Left ventricle myocardium inferior (tissue), 1 donor: ENCODE data around the gene TTC13. TPM values are rescaled to one million over a fixed set of nuclear protein-coding genes. Genes with fewer than 3 reads are reported as not detected.
A peak's percentile ranks its signal among the peaks of the same experiment; 100 is the strongest.

Experiments
- DNase-seq: peaks from one replicate; pipeline ENCODE4 v3.0.0-alpha.2; 2020
- H3K27ac ChIP-seq: fragments of 200-600 bp; replicated peaks from 2 replicates; pipeline ENCODE4 v1.8.0; 2021
- H3K27me3 ChIP-seq: fragments of 200-600 bp; 2 replicates; pipeline ENCODE4 v1.8.0; 2021; ENCODE audit warnings: low read depth
- H3K36me3 ChIP-seq: fragments of 200-600 bp; 2 replicates; pipeline ENCODE4 v1.8.0; 2021
- H3K4me1 ChIP-seq: fragments of 200-600 bp; 2 replicates; pipeline ENCODE4 v1.8.0; 2021
- H3K4me3 ChIP-seq: fragments of 200-600 bp; 2 replicates; pipeline ENCODE4 v1.8.0; 2021; ENCODE audit warnings: mild to moderate bottlenecking, moderate library complexity
- H3K9me3 ChIP-seq: fragments of 200-600 bp; replicated peaks from 2 replicates; pipeline ENCODE4 v1.8.0; 2021
- intact Hi-C: fragments of 100-400 bp; cut with micrococcal nuclease; formaldehyde crosslinking; loops from one replicate; pipeline ENCODE4 v1.11.0; 2022
- total RNA-seq: library from RNA; stranded (reverse); fragmentation: NEBNext Ultra II Directional; extraction: Animal tissue kit (Norgen Biotek cat#: 25700); gene quantifications from one replicate; pipeline ENCODE4 v1.2.1, GENCODE V29; 2021
- TF ChIP-seq, protein P1 (sequence below): fragments of 200-600 bp; IDR thresholded peaks from 2 replicates; pipeline ENCODE4 v1.8.0; 2021; ENCODE audit warnings: antibody characterized with exemption, mild to moderate bottlenecking, borderline replicate concordance
- donor health status: DM: no; HTN: yes; CAD: no; lungs with severe emphysema.

TTC13 gene
- total RNA-seq, 1 donor from 2014 or later: 6.7 TPM

GRCh38 chr1:230913496-230913895, 65.2 kb downstream of the TTC13 start:
- intact Hi-C loops: no loop called here
- H3K36me3 ChIP-seq: peaks cover 55% of the 10 kb centered on the region
- H3K27me3 ChIP-seq: no peaks in the 10 kb centered on the region
- TF ChIP-seq, protein P1, sequence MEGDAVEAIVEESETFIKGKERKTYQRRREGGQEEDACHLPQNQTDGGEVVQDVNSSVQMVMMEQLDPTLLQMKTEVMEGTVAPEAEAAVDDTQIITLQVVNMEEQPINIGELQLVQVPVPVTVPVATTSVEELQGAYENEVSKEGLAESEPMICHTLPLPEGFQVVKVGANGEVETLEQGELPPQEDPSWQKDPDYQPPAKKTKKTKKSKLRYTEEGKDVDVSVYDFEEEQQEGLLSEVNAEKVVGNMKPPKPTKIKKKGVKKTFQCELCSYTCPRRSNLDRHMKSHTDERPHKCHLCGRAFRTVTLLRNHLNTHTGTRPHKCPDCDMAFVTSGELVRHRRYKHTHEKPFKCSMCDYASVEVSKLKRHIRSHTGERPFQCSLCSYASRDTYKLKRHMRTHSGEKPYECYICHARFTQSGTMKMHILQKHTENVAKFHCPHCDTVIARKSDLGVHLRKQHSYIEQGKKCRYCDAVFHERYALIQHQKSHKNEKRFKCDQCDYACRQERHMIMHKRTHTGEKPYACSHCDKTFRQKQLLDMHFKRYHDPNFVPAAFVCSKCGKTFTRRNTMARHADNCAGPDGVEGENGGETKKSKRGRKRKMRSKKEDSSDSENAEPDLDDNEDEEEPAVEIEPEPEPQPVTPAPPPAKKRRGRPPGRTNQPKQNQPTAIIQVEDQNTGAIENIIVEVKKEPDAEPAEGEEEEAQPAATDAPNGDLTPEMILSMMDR: no peak
- H3K27ac ChIP-seq: no peak overlapping the region
- no peak overlapping the region for H3K4me3 ChIP-seq
- no peaks in the 10 kb centered on the region for H3K9me3 ChIP-seq
- H3K4me1 ChIP-seq: peaks cover 10% of the 10 kb centered on the region
- DNase-seq: no peak

- Histone ChIP-seq H3K4me3 (no peak overlapping the region), H3K27ac (peak overlapping the region; percentile 16), H3K4me1 (peaks cover 10% of the 10 kb centered on the region), H3K36me3 (peaks cover 68% of the 10 kb centered on the region), H3K27me3 (no peaks in the 10 kb centered on the region), H3K9me3 (no peaks in the 10 kb centered on the region)
- TF ChIP-seq, protein P1: no peak
- intact Hi-C loops: no loop called here
- no peak for DNase-seq
Observed at GRCh38 chr1:230910755-230911117, 67.9 kb downstream of the TTC13 start.

- H3K4me3 ChIP-seq: no peak overlapping the region
- H3K27me3 ChIP-seq: no peaks in the 10 kb centered on the region
- H3K9me3 ChIP-seq: no peaks in the 10 kb centered on the region
- intact Hi-C loops: no loop called here
- H3K4me1 ChIP-seq: peaks cover 10% of the 10 kb centered on the region
- peak; percentile 38 for DNase-seq
- TF ChIP-seq, protein P1: no peak
- peaks cover 66% of the 10 kb centered on the region for H3K36me3 ChIP-seq
- peak overlapping the region; percentile 16 for H3K27ac ChIP-seq
Observed at GRCh38 chr1:230909974-230910754, 68.5 kb downstream of the TTC13 start.

GRCh38 chr1:230907472-230908205, 71.0 kb downstream of the TTC13 start:
- TF ChIP-seq, protein P1: no peak
- intact Hi-C loops: no loop called here
- Histone ChIP-seq H3K27me3 (no peaks in the 10 kb centered on the region), H3K9me3 (no peaks in the 10 kb centered on the region), H3K4me1 (peaks cover 10% of the 10 kb centered on the region), H3K36me3 (peaks cover 54% of the 10 kb centered on the region), H3K4me3 (no peak overlapping the region), H3K27ac (no peak overlapping the region)
- no peak for DNase-seq

DNA sequence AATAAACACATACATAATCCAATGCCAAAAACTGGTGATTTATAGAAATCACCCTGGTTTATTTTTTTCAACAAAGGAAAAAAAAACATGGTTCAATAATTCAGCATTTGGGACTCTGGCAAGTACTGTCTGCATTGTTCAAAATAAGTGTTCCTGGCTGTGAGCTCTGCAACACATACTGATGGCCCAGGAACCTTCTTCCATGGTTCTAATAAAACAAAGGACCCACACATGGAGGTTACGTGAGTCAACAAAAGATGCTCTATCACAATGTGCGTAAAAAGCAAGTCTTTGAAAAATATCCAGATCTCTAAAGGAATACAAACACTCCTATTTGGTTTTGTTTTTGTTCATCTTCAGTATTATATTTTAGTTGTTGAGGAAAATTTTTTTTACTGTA, 72.4 kb downstream of the TTC13 start:
- DNase-seq: no peak
- Histone ChIP-seq H3K27ac (no peak overlapping the region), H3K4me1 (peaks cover 10% of the 10 kb centered on the region), H3K4me3 (no peak overlapping the region), H3K9me3 (no peaks in the 10 kb centered on the region), H3K27me3 (no peaks in the 10 kb centered on the region), H3K36me3 (peaks cover 44% of the 10 kb centered on the region)
- intact Hi-C loops: no loop called here
- TF ChIP-seq, protein P1: no peak
